GM12892 (cell line): ENCODE measurements around the gene HNRNPLL.

Experiments
- DNase-seq: peaks from one replicate; pipeline ENCODE4 v3.0.0; 2011; ENCODE audit not compliant: insufficient read length
- FAIRE-seq: peaks from 2 replicates; lab custom pipeline; 2011; peaks lifted over from hg19 to GRCh38; lab: Jason Lieb, UNC
- POLR2A ChIP-seq: IDR thresholded peaks from 2 replicates; pipeline ENCODE4 v1.6.1; 2011; ENCODE audit warnings: low read depth, low read length, control low read depth
- POLR2AphosphoS5 ChIP-seq: IDR thresholded peaks from 2 replicates; pipeline ENCODE4 v1.6.1; 2011; ENCODE audit warnings: low read depth, low read length, control low read depth
- TAF1 ChIP-seq: IDR thresholded peaks from 2 replicates; pipeline ENCODE4 v1.6.1; 2011; ENCODE audit warnings: low read depth, mild to moderate bottlenecking, control low read depth, low read length, borderline replicate concordance

Gene HNRNPLL

GRCh38 chr2:38633895-38634294, 31.2 kb upstream of the HNRNPLL start:
- no peak for TF ChIP-seq POLR2A
- no peak for TF ChIP-seq POLR2AphosphoS5
- no peak for TF ChIP-seq TAF1
- DNase-seq (no peak), FAIRE-seq (no peak)

- TF ChIP-seq POLR2AphosphoS5 (no peak), TAF1 (no peak), POLR2A (no peak)
- FAIRE-seq (no peak), DNase-seq (no peak)
These were observed 30.3 kb upstream of the HNRNPLL start for GRCh38 chr2:38632980-38633379.

GRCh38 chr2:38631976-38632375, 29.2 kb upstream of the HNRNPLL start:
- no peak for DNase-seq
- TF ChIP-seq POLR2AphosphoS5: no peak
- TF ChIP-seq POLR2A: no peak
- no peak for TF ChIP-seq TAF1
- FAIRE-seq: no peak

DNA sequence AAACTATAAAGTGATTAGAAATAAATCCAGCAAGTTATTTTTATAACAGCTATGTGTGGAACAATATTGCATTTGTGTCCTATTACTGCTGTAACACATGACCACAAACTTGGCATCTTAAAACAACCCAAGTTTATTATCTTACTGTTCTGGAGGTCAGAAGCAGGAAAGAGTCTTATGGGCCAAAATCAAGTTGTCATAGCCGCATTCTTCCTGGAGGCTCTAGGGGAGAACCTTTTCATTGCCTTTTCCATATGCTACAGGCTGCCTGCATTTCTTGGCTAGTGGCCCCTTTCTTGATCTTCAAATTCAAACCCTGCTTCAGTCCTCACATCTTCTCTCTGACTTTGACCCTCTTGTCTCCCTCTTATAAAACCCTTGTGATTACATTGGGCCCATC, 27.0 kb upstream of the HNRNPLL start:
- TF ChIP-seq POLR2AphosphoS5 (no peak), POLR2A (no peak), TAF1 (no peak)
- FAIRE-seq: no peak
- no peak for DNase-seq

DNA sequence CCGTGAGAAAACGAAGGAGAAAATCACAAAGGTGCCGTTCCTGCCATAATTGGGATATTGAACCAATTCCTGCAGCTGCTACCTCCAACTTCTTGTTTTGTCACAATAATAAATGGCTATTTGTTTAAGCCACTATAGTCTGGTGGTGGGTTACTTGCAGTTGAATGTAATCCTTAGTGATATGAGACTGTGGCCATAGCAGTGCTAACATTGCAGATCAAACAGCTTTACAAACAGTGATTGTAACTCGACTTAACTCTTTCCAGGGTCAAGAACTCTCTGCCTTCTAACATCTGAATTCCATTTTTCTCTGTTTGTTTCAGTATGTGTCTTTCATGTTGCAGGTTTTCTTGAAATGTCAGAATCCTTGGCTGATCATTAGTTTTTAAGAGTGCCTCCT, 24.7 kb upstream of the HNRNPLL start:
- TF ChIP-seq TAF1: no peak
- no peak for TF ChIP-seq POLR2A
- no peak for TF ChIP-seq POLR2AphosphoS5
- FAIRE-seq: no peak
- no peak for DNase-seq

- DNase-seq (no peak), FAIRE-seq (no peak)
- TF ChIP-seq TAF1 (no peak), POLR2AphosphoS5 (no peak), POLR2A (no peak)
These were observed 23.8 kb upstream of the HNRNPLL start for GRCh38 chr2:38626326-38627035.

- TF ChIP-seq POLR2A (no peak), POLR2AphosphoS5 (no peak), TAF1 (no peak)
- DNase-seq (no peak), FAIRE-seq (no peak)
These were observed 19.5 kb upstream of the HNRNPLL start for GRCh38 chr2:38622210-38622609.

- no peak for DNase-seq
- FAIRE-seq: no peak
- no peak for TF ChIP-seq POLR2AphosphoS5
- TF ChIP-seq POLR2A: no peak
- no peak for TF ChIP-seq TAF1
These were observed 18.3 kb upstream of the HNRNPLL start for GRCh38 chr2:38621018-38621417.

DNA sequence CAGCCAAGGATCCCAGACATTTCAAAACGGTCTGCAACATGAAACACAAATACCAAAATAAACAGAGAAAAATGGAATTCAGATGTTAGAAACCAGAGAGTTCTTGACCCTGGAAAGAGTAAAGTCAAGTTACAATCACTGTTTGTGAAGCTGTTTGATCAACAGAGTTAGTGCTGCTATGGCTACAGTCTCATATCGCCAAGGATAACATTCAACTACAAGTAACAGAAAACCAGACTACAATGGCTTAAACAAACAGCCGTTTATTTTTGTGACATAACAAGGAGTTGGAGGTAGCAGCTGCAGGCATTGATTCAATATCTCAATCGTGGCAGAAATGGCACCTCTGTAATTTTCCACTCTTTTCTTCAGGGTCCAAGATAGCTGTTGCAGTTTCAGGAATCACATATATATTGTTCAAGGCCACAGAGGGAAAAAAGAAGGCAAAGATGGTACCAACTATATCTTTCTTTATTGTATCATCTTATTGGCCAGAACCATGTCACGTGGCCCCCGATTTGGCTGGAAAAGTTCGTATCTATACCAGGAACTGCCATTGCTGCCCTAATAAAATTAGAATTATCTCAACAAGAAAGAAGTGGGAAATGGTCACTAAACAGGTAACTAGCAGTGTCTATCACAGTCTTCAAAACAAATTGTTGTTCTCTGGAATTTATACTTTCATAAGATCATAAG, 17.7 kb upstream of the HNRNPLL start:
- DNase-seq: no peak
- TF ChIP-seq TAF1 (no peak), POLR2A (no peak), POLR2AphosphoS5 (no peak)
- FAIRE-seq: no peak

- DNase-seq (no peak), FAIRE-seq (peak; percentile 38)
- TF ChIP-seq TAF1: no peak
- no peak for TF ChIP-seq POLR2AphosphoS5
- no peak for TF ChIP-seq POLR2A
These were observed 16.9 kb upstream of the HNRNPLL start for GRCh38 chr2:38619458-38620164.

GRCh38 chr2:38617301-38617700, 14.6 kb upstream of the HNRNPLL start:
- no peak for TF ChIP-seq POLR2A
- FAIRE-seq (no peak), DNase-seq (no peak)

GRCh38 chr2:38615237-38615636, 12.5 kb upstream of the HNRNPLL start:
- FAIRE-seq (no peak), DNase-seq (no peak)
- no peak for TF ChIP-seq TAF1
